ENCODE data around the gene PIP5KL1.

- TF ChIP-seq, protein P1, sequence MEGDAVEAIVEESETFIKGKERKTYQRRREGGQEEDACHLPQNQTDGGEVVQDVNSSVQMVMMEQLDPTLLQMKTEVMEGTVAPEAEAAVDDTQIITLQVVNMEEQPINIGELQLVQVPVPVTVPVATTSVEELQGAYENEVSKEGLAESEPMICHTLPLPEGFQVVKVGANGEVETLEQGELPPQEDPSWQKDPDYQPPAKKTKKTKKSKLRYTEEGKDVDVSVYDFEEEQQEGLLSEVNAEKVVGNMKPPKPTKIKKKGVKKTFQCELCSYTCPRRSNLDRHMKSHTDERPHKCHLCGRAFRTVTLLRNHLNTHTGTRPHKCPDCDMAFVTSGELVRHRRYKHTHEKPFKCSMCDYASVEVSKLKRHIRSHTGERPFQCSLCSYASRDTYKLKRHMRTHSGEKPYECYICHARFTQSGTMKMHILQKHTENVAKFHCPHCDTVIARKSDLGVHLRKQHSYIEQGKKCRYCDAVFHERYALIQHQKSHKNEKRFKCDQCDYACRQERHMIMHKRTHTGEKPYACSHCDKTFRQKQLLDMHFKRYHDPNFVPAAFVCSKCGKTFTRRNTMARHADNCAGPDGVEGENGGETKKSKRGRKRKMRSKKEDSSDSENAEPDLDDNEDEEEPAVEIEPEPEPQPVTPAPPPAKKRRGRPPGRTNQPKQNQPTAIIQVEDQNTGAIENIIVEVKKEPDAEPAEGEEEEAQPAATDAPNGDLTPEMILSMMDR (IDR thresholded peaks at IDR 0.05), result no peak
- TF ChIP-seq POLR2AphosphoS5 (IDR thresholded peaks at IDR 0.05; ENCODE audit: low read depth, low read length) (no peak), REST (IDR thresholded peaks at IDR 0.05; ENCODE audit: insufficient read depth in 1 of 2, low read depth in 2 of 2, low read length in 1 of 2) (no peak), TCF7L2 (IDR thresholded peaks at IDR 0.05; ENCODE audit: low read depth, low read length) (no peak), SIN3A (IDR thresholded peaks at IDR 0.05; ENCODE audit: borderline replicate concordance, insufficient read depth, low read depth, low read length) (no peak)
Observed at GRCh38 chr9:127929625-127929979, 975 bp downstream of the PIP5KL1 start.

Measured in Panc1 (cell line).